Body of pancreas (tissue), 4 donors: ENCODE data around the gene PSD2. TPM values are rescaled to one million over a fixed set of nuclear protein-coding genes. Genes with fewer than 3 reads are reported as not detected.

Experiments used
- ATAC-seq: fragments of 150-250 bp; one replicate; pipeline ENCODE4 v1.9.1; 2016
- DNase-seq, 4 donors: peaks; one replicate each; pipeline ENCODE4 v3.0.0-alpha.2; 2019
- H3K27ac ChIP-seq, 4 donors: fragments of 200-600 bp; sonication (generic); 1 replicate in 3 of 4; 2 replicates in 1 of 4; pipeline versions ENCODE4 v1.5.1 to v1.6.1; 2016 to 2019; ENCODE audit warnings: mild to moderate bottlenecking in 1 of 4, mixed read lengths in 1 of 4, moderate library complexity in 1 of 4
- H3K27me3 ChIP-seq, 2 donors: fragments of 200-600 bp; sonication (generic); one replicate each; pipeline ENCODE4 v1.6.0; 2016; ENCODE audit warnings: mild to moderate bottlenecking in 1 of 2
- H3K36me3 ChIP-seq, 2 donors: fragments of 200-600 bp; sonication (generic); replicated peaks in 1 of 2; 2 replicates each; pipeline ENCODE4 v1.5.1; 2016; ENCODE audit warnings: low read depth in 2 of 2; ENCODE audit not compliant: insufficient read depth in 1 of 2
- H3K4me1 ChIP-seq: fragments of 200-600 bp; sonication (generic); one replicate; pipeline ENCODE4 v1.6.0; 2016
- H3K4me3 ChIP-seq, 2 donors: fragments of 200-600 bp; sonication (generic); 1 replicate in 1 of 2; 2 replicates in 1 of 2; pipeline ENCODE4 v1.5.1; 2016 to 2019
- H3K9me3 ChIP-seq, 3 donors: fragments of 200-600 bp; sonication (generic); 1 replicate in 2 of 3; 2 replicates in 1 of 3; pipeline ENCODE4 v1.5.1; 2016
- POLR2A ChIP-seq, 3 donors: fragments of 450-650 bp; IDR thresholded peaks; one replicate each; pipeline ENCODE4 v1.6.1; 2016; ENCODE audit warnings: antibody characterized with exemption in 3 of 3, mild to moderate bottlenecking in 2 of 3
- WGBS, 2 donors: methylation state at CpG; one replicate each; pipeline ENCODE4 v1.1.5; 2017; 5-methylcytosine and 5-hydroxymethylcytosine counted together
- intact Hi-C: fragments of 100-400 bp; cut with DNase I; formaldehyde crosslinking; loops from one replicate; pipeline ENCODE4 v1.15.1; 2023
- total RNA-seq, 2 donors: library from RNA; depleted of rRNA; stranded (reverse); fragments of >200 nt; gene quantifications; one replicate each; pipeline ENCODE4 v1.1.0, GENCODE V29; 2016
- TF ChIP-seq, protein P1 (sequence below), 7 experiments: fragments of 450-650 bp in 4 of 7; fragments of 200-600 bp in 3 of 7; sonication (generic) in 3 of 7; IDR thresholded peaks; one replicate each; pipeline ENCODE4 v1.5.1; 2016 to 2019; ENCODE audit warnings: antibody characterized with exemption in 7 of 7

The PSD2 gene
- total RNA-seq, 2 donors from 2014 or later, result 0.52 TPM; not detected in 1

DNA sequence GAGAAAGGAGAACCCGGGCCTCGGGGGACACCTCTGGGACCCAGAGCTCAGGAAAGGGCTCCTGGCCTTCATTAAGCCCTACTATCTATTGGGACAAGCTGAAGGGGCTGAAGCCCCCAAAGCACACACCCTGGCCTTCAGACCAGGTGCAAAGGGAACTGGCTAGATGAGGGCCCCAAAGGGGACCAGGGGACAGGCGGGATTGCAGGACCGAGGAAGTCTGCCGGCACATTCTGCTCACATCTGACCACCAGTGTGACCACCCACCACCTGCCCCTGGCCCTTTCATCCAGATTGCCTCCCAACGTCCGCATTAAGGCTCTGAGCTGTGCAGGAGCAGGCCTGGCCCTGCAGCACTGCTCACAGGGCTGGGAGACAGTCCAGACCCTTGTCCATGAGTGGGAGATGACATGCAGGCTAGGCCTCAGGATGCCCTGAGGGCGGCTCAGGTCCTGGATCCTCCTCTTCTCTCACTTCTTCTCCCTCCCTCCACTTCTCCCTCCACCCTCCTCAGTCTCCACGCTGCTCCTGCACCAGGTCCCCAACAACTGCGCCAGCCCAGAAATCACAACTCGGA, 19.2 kb downstream of the PSD2 start:
- no peak overlapping the region for H3K27ac ChIP-seq
- no peaks in the 10 kb centered on the region for H3K36me3 ChIP-seq
- H3K9me3 ChIP-seq, result no peaks in the 10 kb centered on the region
- no peak for TF ChIP-seq POLR2A (IDR thresholded peaks at IDR 0.05)
- TF ChIP-seq, protein P1, sequence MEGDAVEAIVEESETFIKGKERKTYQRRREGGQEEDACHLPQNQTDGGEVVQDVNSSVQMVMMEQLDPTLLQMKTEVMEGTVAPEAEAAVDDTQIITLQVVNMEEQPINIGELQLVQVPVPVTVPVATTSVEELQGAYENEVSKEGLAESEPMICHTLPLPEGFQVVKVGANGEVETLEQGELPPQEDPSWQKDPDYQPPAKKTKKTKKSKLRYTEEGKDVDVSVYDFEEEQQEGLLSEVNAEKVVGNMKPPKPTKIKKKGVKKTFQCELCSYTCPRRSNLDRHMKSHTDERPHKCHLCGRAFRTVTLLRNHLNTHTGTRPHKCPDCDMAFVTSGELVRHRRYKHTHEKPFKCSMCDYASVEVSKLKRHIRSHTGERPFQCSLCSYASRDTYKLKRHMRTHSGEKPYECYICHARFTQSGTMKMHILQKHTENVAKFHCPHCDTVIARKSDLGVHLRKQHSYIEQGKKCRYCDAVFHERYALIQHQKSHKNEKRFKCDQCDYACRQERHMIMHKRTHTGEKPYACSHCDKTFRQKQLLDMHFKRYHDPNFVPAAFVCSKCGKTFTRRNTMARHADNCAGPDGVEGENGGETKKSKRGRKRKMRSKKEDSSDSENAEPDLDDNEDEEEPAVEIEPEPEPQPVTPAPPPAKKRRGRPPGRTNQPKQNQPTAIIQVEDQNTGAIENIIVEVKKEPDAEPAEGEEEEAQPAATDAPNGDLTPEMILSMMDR (IDR thresholded peaks at IDR 0.05), result no peak
- DNase-seq (no peak), ATAC-seq (no peak)
- 89 to 95% methylated on average over 11 of the region's 11 CpGs for WGBS, 2 donors
- H3K4me1 ChIP-seq, result no peaks in the 10 kb centered on the region
- intact Hi-C loops, result no loop called here
- no peaks in the 10 kb centered on the region for H3K27me3 ChIP-seq
- no peak overlapping the region for H3K4me3 ChIP-seq

DNA sequence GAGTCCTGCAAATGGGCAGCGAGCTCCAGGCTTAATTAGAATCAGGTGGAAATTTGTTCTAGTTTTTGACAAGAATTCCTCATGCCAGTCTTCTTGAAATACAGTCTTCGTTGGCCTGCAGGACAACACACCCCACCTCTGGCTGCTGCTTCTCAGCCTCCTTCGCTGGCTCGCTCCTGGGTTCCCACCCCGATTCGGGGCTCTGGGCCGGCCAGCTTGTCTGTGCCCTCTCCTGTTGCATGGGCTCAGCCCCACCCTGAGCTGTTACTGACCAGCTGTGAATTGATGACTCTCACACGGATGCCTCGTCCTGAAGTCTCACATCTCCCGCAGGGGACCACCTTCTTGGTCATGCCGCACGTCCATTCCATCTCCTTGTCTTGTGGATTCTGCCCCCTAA, 21.0 kb downstream of the PSD2 start:
- DNase-seq, result no peak
- TF ChIP-seq POLR2A (IDR thresholded peaks at IDR 0.05), result no peak
- TF ChIP-seq, protein P1 (IDR thresholded peaks at IDR 0.05), result no peak
- intact Hi-C loops, result no loop called here
- Histone ChIP-seq H3K27ac (no peak overlapping the region), H3K9me3 (no peaks in the 10 kb centered on the region), H3K36me3 (no peaks in the 10 kb centered on the region), H3K4me3 (no peak overlapping the region), H3K27me3 (no peaks in the 10 kb centered on the region), H3K4me1 (no peaks in the 10 kb centered on the region)
- ATAC-seq, result no peak
- 79 to 86% methylated on average over 12 of the region's 12 CpGs for WGBS, 2 donors

DNA sequence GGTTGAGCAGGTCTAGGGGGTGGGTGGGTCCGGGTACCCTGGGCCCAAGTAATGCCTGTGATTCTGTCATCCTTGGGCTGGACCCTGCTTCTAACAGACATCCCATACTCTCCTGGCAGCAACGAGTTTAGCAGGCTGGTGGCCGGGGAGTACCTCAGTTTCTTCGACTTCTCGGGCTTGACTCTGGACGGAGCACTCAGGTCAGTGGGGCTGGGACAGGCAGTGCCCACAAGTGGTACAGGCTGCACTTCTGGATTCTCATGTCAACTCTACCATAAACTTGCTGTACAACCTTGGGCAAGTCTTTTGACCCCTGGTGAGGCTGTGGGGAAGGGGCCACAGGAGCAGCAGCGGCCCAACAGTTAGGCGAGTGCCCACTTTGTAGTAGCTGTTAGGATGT, 21.8 kb downstream of the PSD2 start:
- no peak overlapping the region for H3K27ac ChIP-seq
- no peaks in the 10 kb centered on the region for H3K9me3 ChIP-seq
- no peaks in the 10 kb centered on the region for H3K4me1 ChIP-seq
- H3K4me3 ChIP-seq, result no peak overlapping the region
- intact Hi-C loops, result no loop called here
- no peak for DNase-seq
- no peak for TF ChIP-seq POLR2A (IDR thresholded peaks at IDR 0.05)
- TF ChIP-seq, protein P1 (IDR thresholded peaks at IDR 0.05), result no peak
- WGBS, 2 donors, result 85 to 86% methylated on average over 2 to 8 of the region's 8 CpGs
- no peak for ATAC-seq
- no peaks in the 10 kb centered on the region for H3K36me3 ChIP-seq
- H3K27me3 ChIP-seq, result no peaks in the 10 kb centered on the region

DNA sequence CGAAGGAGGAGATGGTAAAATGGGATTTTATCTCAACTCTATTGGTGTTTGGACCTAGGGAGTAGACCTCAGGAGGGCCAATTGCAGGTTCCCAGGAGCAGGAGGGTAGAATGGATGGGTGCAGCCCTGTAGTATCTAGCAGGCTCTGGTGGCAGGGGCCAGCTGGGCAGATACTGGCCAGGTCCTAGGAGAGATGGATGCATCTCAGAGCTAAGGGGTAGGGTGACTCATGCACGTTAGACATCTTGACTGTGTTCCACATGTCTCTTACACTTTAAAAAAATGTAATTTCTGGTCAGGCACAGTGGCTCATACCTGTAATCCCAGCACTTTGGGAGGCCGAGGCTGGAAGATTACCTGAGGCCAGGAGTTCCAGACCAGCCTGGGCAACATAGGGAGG, 22.4 kb downstream of the PSD2 start:
- no peak overlapping the region for H3K4me3 ChIP-seq
- no peak for ATAC-seq
- H3K9me3 ChIP-seq, result no peaks in the 10 kb centered on the region
- H3K27ac ChIP-seq, result no peak overlapping the region
- no peaks in the 10 kb centered on the region for H3K4me1 ChIP-seq
- no peaks in the 10 kb centered on the region for H3K36me3 ChIP-seq
- intact Hi-C loops, result no loop called here
- DNase-seq, result no peak
- no peaks in the 10 kb centered on the region for H3K27me3 ChIP-seq
- WGBS, 2 donors, result 79 to 82% methylated on average over 3 of the region's 3 CpGs
- TF ChIP-seq, protein P1 (IDR thresholded peaks at IDR 0.05), result no peak
- no peak for TF ChIP-seq POLR2A (IDR thresholded peaks at IDR 0.05)

DNA sequence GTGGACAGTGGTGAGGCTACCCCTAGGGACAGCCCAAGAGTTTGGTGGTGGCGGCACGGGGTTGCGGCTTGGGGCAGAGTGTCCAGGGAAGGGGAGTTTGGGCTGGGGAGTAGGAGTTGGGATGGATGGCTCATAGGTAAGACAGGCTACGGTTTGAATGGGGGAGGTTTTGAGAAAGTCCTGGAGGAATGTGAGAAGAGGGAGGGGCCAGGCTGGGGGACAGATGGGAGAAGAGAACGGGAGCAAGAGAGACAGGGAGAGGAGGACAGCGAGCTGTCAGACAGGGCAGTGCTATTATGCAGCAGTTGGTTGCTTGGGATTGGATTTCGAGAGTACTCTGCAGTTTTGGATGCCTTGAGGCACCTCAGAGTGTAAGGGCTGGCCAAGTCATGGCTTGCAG, 24.5 kb downstream of the PSD2 start:
- Histone ChIP-seq H3K4me3 (no peak overlapping the region), H3K36me3 (no peaks in the 10 kb centered on the region), H3K27me3 (no peaks in the 10 kb centered on the region), H3K27ac (no peak overlapping the region), H3K4me1 (no peaks in the 10 kb centered on the region), H3K9me3 (no peaks in the 10 kb centered on the region)
- DNase-seq (no peak), ATAC-seq (no peak)
- intact Hi-C loops, result no loop called here
- WGBS, 2 donors, result 72 to 78% methylated on average over 7 of the region's 7 CpGs
- no peak for TF ChIP-seq POLR2A (IDR thresholded peaks at IDR 0.05)
- TF ChIP-seq, protein P1 (IDR thresholded peaks at IDR 0.05), result no peak
